Measurements from ENCODE around the gene PHLDB1. TPM values are rescaled to one million over a fixed set of nuclear protein-coding genes. Genes with fewer than 3 reads are reported as not detected.
A peak's percentile ranks its signal among the peaks of the same experiment; 100 is the strongest.

The PHLDB1 gene
- polyA plus RNA-seq, 3 donors: 118 to 201 (median 127) TPM

DNA sequence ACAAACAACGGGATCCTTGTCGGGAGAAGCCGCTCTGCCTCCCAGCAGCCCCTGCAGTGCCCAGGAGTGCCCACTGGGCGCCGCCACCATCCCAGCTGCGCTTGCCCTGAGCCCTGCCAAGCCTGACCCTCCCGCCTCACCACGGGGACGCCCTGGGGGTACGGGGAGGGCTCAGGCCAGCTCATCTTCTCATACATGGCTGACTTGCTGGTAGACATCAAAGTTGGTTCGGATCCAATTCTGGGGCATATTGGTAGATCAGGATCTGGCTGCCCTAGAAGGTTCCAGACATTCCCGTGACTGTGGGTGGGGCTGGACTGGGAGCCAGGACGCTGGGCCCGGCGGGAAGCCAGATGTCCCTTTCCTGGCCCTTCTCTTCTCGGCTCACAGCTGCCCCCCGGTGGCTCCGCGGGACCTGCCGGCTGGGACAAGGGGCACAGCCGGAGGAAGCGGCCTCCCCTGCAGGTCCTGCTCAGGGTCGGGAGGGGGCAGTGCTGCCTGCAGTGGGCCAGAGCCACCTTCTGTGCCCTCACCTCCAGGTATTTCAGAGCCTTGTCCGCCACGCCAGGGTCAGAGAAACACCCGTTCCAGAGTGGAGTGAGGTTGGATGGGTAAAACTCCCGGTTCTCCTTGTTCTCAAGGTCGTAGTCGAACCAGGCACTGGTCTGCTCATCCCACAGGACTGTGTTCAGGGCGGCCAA, 82.6 kb downstream of the PHLDB1 start:
- DNase-seq (ENCODE audit: extremely low read depth in 1 of 11, low read depth in 9 of 11, low spot score in 4 of 11): peak; percentile 77 to 91 (median 85)

DNA sequence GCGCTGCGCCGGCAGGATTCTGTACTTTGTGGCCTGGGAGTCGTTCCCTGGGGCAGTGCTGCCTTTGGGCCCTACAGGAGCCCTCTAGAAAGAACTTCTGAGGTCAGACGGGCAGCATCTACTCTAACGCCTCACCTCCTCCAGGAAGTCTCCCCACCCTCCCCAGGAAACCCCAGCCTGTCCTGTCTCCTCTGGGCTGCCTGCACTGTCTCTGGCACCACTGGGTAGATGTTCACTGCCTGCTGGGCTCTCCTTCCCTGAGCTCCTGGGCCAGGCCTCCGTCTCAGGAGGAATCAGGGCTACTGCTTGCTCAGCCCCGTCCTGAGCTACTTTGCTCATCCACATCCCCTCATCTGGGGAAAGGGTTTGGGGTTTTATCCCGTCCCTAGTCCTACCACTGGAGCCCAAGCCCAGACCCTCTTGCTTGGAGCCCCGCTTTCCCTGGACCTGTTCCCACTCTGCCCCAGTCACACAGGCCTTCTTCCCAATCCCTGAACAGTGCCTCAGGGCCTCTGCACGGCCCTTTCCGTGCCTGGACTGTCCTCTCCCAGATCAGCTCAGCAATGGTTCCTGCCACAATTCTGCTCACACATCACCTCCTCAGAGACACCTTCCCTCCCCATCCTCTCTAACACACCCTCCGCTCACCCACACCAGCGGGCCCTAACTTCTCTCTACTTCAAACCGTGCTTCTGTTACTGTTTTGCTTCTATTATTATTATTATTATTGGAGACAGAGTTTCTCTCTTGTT, 83.3 kb downstream of the PHLDB1 start:
- no peak for DNase-seq (ENCODE audit: extremely low read depth in 1 of 11, low read depth in 9 of 11, low spot score in 4 of 11)

DNA sequence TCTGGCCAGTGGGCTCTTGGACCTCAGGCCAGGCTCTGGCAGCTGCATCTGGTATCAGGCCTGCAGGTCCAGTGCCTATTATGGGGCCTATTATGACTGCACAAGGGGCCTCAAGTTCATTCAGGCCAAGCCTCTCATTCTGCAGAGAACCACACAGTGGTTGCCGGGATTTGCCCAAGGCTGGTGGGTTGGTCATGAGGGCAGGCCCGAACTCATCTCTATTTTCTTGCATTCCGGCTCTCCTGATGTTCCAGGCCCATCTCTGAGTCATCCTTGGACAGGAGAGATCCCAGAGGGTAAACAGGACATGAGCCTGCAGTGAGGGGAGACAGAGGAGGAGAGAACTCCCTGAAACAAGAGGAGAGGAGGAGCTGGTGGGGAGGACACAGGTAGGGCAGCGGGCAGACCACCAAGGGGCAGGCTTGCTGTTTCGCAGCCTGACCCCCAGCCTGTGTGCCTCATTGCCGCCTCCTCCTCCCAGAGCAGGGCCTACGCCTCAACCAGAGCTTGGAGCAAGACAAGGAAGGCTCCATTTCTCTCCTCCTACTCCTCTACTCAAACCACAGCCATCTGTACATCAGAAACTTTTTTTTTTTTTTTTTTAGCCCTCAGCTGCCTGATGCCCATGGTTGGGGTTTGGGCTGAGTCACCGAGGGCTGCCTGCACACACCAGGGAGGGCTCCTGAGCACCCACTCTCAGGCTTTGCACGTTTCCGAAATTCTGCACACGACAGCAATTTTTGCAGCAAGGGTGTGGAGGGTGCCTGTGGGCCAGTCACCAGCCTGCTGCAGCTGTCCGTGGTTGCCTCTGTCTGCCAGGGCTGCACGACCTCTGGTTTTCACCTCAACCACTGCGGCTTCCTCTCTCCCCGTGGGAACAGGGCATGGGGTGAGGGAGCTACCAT, 84.8 kb downstream of the PHLDB1 start:
- DNase-seq (ENCODE audit: extremely low read depth in 1 of 11, low read depth in 9 of 11, low spot score in 4 of 11): no peak

DNA sequence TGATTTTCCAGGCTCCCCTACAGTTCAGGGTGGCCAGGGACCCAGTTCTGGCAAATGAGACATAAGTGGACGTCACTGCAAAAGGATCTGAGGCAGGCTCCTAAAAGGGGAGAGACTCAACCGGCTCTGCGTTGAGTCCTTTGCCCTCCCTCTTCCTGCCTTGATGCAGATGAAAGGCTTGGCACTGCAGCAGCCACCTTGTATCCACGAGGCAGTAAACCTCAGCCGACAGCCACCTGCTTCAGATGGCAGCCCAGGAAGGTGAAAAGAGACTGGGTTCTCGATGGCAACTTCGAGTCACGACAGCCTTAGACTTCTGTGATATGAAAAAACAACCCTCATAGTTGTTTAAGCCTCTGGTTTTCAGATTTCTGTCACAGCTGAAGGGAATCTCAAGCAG, 86.8 kb downstream of the PHLDB1 start:
- no peak for DNase-seq (ENCODE audit: extremely low read depth in 1 of 11, low read depth in 9 of 11, low spot score in 4 of 11)

DNA sequence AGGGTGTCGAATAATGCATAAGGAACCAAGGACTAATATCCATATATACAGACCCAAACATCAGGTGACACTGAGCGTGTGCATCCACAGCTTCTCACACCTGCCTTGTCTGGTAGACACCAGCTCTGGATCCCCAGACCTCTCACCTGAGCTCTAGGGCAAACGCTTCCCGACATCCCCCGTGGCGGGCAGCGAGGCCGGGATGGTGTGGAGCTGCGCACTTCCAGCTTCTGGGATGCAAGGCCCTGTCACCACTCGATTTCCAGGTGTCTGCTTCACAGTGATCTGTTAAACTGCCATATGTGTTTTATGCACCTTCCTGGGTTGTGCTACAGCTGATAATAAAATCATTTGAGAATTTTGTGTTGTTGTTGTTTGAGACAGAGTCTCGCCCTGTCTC, 87.4 kb downstream of the PHLDB1 start:
- no peak for DNase-seq (ENCODE audit: extremely low read depth in 1 of 11, low read depth in 9 of 11, low spot score in 4 of 11)

GRCh38 chr11:118696673-118697226, 89.3 kb downstream of the PHLDB1 start:
- DNase-seq (ENCODE audit: extremely low read depth in 1 of 11, low read depth in 9 of 11, low spot score in 4 of 11): no peak

DNA sequence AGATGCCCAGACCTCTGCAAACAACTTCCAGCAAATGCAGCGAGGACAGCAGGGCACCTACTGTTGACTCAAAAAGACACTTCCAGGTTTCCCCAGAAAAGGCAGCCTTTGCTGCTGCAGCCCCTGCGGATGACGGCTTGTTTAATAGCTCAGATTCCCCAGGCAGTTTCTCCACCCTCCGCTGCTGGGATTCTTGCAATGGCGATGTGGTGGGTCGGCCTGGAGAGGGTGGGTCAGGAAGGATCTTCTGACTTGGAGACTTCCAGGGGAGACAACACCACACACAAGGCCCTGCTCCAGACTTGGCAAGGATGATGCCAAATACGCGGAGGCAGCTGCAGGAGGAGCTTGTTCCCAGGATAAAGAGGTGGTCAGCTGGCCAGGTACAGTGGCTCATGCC, 89.9 kb downstream of the PHLDB1 start:
- no peak for DNase-seq (ENCODE audit: extremely low read depth in 1 of 11, low read depth in 9 of 11, low spot score in 4 of 11)

- no peak for DNase-seq (ENCODE audit: extremely low read depth in 1 of 11, low read depth in 9 of 11, low spot score in 4 of 11)
Measured at GRCh38 chr11:118699506-118700220, 92.2 kb downstream of the PHLDB1 start.

DNA sequence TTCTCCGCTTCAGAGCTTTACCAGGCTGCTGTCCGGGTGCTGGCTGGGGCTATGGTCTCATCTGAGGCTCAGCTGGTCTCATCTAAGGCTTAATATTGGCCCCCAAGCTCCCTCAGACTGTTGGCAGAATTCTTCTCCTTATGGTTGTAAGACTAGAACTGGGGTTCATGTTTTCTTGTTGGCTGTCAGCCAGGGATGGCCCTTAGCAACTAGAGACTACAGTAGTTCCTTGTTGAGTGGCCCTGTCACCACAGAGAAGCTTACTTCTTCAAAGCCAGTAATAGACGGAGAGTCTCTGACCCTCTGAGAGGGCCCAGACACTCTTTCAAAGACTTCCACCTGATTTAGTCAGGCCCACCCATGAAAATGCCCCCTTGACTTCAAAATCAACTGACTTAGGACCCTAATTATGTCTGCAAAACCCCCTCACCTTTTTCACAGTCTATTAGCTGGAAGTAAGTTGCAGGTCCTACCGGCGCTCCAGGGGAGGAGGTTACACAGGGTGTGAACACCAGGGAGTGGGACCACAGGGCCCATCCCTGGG, 96.2 kb downstream of the PHLDB1 start:
- DNase-seq (ENCODE audit: extremely low read depth in 1 of 11, low read depth in 9 of 11, low spot score in 4 of 11): no peak

GRCh38 chr11:118705111-118705741, 97.8 kb downstream of the PHLDB1 start:
- DNase-seq (ENCODE audit: extremely low read depth in 1 of 11, low read depth in 9 of 11, low spot score in 4 of 11): no peak

- DNase-seq (ENCODE audit: extremely low read depth in 1 of 11, low read depth in 9 of 11, low spot score in 4 of 11): no peak
Measured at GRCh38 chr11:118705791-118706545, 98.6 kb downstream of the PHLDB1 start.

- DNase-seq (ENCODE audit: extremely low read depth in 1 of 11, low read depth in 9 of 11, low spot score in 4 of 11): no peak
Measured at GRCh38 chr11:118706546-118706825, 99.1 kb downstream of the PHLDB1 start.

Other genes starting within 250 kb of the PHLDB1 start
- 10 to 100 TPM; 34.8 to 48.3 (median 43.1) TPM for gene UBE4A, start 248.0 kb upstream of the PHLDB1 start, polyA plus RNA-seq (ENCODE audit: insufficient read length in 3 of 3)
- gene ATP5MG, start 206.0 kb upstream of the PHLDB1 start, polyA plus RNA-seq (ENCODE audit: insufficient read length in 3 of 3): 100 to 1,000 TPM; 386 to 467 (median 459) TPM
- gene KMT2A, start 171.1 kb upstream of the PHLDB1 start, polyA plus RNA-seq (ENCODE audit: insufficient read length in 3 of 3): 10 to 100 TPM; 43.7 to 47.3 (median 45.4) TPM
- 1 to 10 TPM in 2 of 3 donors, under 1 TPM in 1; 0.76 to 1.9 (median 1.6) TPM for gene TTC36, start 80.1 kb upstream of the PHLDB1 start, polyA plus RNA-seq (ENCODE audit: insufficient read length in 3 of 3)
- gene TMEM25, start 76.4 kb upstream of the PHLDB1 start, polyA plus RNA-seq (ENCODE audit: insufficient read length in 3 of 3): 10 to 100 TPM; 26.1 to 36.7 (median 30.9) TPM
- gene IFT46, start 41.7 kb upstream of the PHLDB1 start, polyA plus RNA-seq (ENCODE audit: insufficient read length in 3 of 3): 10 to 100 TPM; 43.5 to 48.9 (median 48.7) TPM
- gene ARCN1, start 35.2 kb upstream of the PHLDB1 start, polyA plus RNA-seq (ENCODE audit: insufficient read length in 3 of 3): 100 to 1,000 TPM; 156 to 194 (median 186) TPM
- 1 to 10 TPM in 1 of 3 donors, under 1 TPM in 2; 0.43 to 2.9 (median 0.90) TPM for gene TREH, start 72.0 kb downstream of the PHLDB1 start, polyA plus RNA-seq (ENCODE audit: insufficient read length in 3 of 3)
- 100 to 1,000 TPM; 128 to 145 (median 132) TPM for gene DDX6, start 183.5 kb downstream of the PHLDB1 start, polyA plus RNA-seq (ENCODE audit: insufficient read length in 3 of 3)

All from renal cortex interstitium (tissue), 11 donors.